Measurements from ENCODE around the gene PCED1B.

Gene PCED1B

GRCh38 chr12:47067771-47068431, 11.5 kb upstream of the PCED1B start:
- DNase-seq, result no peak

- DNase-seq, result no peak
Measured at GRCh38 chr12:47068539-47068938, 10.9 kb upstream of the PCED1B start.

- no peak for DNase-seq
Measured at GRCh38 chr12:47070310-47070709, 9.1 kb upstream of the PCED1B start.

GRCh38 chr12:47071241-47071852, 8.1 kb upstream of the PCED1B start:
- no peak for DNase-seq

- DNase-seq, result no peak
Measured at GRCh38 chr12:47073951-47074350, 5.5 kb upstream of the PCED1B start.

GRCh38 chr12:47074757-47075156, 4.7 kb upstream of the PCED1B start:
- DNase-seq, result no peak

GRCh38 chr12:47075192-47076084, 4.0 kb upstream of the PCED1B start:
- no peak for DNase-seq

- DNase-seq, result no peak
Measured at GRCh38 chr12:47077206-47078085, 2.0 kb upstream of the PCED1B start.

GRCh38 chr12:47078086-47078395, 1.4 kb upstream of the PCED1B start:
- no peak for DNase-seq

GRCh38 chr12:47078733-47079467, 521 bp upstream of the PCED1B start:
- no peak for DNase-seq

GRCh38 chr12:47079981-47080724, 732 bp downstream of the PCED1B start:
- DNase-seq, result peak in 1 of 2 donors; percentile 27

GRCh38 chr12:47080725-47081502, 1.5 kb downstream of the PCED1B start:
- no peak for DNase-seq

GRCh38 chr12:47082283-47082682, 2.9 kb downstream of the PCED1B start:
- DNase-seq, result no peak

- no peak for DNase-seq
Measured at GRCh38 chr12:47082796-47083621, 3.6 kb downstream of the PCED1B start.

GRCh38 chr12:47084172-47084571, 4.8 kb downstream of the PCED1B start:
- no peak for DNase-seq

- DNase-seq, result no peak
Measured at GRCh38 chr12:47085815-47086252, 6.4 kb downstream of the PCED1B start.

- DNase-seq, result no peak
Measured at GRCh38 chr12:47087088-47087688, 7.8 kb downstream of the PCED1B start.

GRCh38 chr12:47088021-47088944, 8.9 kb downstream of the PCED1B start:
- no peak for DNase-seq

Measured in hippocampal formation (tissue), 2 donors.